Activated gamma-delta T cell treated with Interleukin-2 at 50 U/mL for 16 hours (primary cell): ENCODE results near the gene ZNF578.
"Not testable (repeated sequence)": the region's sequence is repeated elsewhere in the genome, so short reads cannot be mapped to it uniquely, and the experiment has no call there.

Experiments used
- DNase-seq: peaks from one replicate; pipeline ENCODE4 v3.0.0-alpha.2; 2020

Gene ZNF578

DNA sequence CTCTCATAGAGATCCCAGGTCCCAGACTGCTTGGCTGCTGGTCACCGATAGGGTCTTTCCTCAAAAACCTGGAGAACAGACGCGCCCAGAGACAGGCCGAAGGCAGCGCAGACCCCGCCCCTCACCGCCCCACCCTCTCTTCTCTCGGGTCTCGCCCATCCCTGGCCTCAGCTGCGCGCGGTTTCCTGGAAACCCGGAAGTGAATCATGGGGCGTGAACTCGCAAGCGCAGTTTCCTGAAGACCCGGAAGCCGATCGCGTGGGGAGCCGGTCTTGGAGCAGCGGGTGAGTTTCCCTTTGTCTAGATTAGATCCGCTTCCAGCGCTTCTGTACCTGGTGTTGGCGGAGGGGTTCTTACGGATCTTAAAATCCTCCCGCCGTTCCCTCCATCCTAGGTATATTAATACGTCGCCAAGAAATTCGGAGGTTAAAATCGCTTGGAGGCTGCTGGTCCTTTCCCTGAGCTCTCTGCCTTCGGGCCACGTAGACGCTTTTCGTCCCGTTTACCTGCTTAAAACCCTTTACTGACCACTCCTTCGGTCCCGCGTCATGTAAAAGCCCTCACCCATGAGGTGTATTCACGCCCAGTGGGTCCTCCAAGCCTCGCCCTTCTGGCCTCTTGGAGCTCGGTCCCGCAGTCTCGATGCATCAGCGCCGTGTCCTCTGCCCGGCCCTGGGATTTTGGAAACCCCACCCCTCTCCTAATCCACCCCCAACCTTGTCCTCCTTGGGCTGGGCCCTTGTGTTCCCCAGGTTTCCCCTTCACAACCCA lies at the start of gene ZNF578:
ZNF578 (plus strand) TSS at position 230 of the 771 bp plus-strand sequence. CDS start 48,293 bp downstream, outside the sequence.
- DNase-seq: peak; percentile 60

DNA sequence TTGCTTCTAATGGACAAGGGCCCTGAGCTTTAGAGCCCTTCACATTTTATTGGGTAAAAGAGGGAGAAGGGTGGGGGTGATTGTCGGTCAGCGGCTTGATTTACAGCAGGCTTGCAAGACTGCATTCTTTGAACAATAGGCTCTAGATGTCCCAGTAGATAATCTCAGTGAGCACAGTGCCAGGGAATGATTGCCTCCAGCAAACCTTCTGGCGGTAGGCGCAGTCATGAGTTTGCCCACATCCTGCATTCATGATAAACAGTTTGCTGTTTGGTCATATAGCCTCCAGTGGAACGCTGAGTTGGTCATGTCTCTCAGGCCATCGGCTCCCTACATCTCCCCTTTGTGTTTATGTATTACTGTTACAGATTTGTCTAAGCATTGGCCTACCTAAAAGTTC lies 43.1 kb upstream of the ZNF578 start:
- no peak for DNase-seq

DNA sequence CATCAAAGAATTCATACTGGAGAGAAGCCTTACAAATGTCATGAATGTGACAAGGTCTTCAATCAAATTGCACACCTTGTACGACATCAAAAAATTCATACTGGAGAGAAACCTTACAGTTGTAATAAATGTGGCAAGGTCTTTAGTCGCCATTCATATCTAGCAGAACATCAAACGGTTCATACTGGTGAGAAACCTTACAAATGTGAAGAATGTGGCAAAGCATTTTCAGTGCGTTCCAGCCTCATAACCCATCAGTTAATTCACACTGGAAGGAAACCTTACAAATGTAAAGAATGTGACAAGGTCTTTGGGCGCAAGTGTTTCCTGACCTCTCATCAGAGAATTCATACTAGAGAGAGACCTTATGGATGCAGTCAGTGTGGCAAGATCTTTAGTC lies 37.6 kb upstream of the ZNF578 start:
- DNase-seq: no peak

DNA sequence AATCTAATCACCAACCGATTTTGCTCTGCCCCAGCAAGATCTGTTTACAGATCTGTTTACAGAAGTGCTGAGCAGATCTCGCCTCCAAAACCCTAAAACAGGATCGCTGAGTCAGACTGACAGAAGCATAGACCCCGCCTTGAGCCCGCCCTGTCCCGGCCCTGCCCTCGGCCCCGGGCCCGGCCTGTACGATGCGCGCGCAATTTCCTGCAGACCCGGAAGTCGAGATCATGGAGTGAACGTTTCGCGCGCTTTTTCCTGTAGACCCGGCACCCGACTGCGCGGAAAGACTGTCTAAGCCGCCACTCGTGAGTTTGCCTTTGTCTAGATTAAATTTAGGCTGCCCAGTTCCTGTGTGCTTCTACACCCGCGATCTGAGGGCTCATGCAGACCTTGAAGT lies 24.4 kb upstream of the ZNF578 start, which contains the start of gene ZNF534:
ZNF534 (plus strand) TSS at position 212 of the 400 bp plus-strand sequence. CDS start 2,327 bp downstream, outside the sequence.
- no peak for DNase-seq

DNA sequence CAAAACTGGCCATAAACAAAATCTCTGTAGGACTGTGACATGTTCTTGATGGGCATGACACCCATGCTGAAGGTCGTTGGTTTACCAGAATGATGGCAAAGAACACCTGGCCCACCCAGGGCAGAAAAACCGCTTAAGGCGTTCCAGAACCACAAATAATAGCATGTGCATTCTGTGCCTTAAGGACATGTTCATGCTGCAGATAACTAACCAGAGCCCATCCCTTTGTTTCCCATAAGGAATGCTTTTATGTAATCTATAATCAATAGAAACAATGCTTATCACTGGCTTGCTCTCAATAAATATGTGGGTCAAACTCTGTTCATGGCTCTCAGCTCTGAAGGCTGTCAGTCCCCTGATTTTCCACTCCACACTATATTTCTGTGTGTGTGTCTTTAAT lies 11.2 kb upstream of the ZNF578 start:
- no peak for DNase-seq

DNA sequence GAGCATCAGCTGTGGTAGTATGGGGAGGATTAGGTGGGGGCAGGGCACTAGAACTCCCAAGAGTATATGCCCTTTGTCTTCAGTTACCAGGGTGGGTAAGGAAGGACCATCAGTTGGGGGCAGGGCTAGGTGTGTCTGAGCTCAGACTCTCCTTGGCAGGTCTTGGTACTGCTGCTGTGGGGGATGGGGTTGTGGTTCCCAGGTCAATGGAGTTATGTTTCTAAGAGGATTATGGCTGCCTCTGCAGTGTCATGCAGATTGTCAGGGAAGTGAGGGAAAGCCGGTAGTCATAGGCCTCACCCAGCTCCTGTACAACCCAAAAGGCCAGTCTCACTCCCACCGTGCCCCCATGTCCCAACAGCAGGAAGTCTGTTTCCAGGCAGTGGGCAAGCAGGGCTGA lies 8.8 kb upstream of the ZNF578 start:
- no peak for DNase-seq

GRCh38 chr19:52451241-52451640 lies 2.1 kb upstream of the ZNF578 start:
- DNase-seq: no peak

- DNase-seq: no peak
Observed at GRCh38 chr19:52464798-52465470, 11.6 kb downstream of the ZNF578 start.

GRCh38 chr19:52473655-52474350 lies 20.4 kb downstream of the ZNF578 start:
- DNase-seq: no peak

DNA sequence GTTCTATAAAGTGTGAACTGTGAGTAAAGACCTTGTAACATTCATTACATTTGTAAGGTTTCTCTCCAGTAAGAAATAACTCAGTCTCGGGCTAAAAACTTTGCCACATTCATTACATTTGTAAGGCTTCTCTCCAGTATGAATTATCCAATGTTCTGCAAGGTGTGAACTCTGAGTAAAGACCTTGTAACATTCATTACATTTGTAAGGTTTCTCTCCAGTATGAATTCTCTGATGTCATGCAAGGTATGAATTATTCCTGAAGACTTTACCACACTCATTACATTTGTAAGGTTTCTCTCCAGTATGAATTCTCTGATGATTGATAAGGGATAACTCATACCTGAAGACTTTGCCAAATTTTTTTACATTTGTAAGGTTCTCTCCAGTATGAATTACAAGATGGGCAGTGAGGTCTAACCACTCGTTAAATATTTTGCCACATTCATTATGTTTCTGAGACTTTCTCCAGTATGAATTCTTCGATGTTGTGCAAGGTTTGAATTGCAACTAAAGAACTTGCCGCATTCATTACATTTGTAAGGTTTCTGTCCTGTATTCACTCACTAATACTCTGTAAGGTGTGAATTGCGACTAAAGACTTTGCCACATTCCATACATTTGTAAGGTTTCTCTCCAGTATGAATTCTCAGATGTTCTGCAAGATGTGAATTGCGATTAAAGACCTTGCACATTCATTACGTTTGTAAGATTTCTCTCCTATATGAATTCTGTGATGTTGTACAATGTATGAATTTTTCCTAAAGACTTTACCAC lies 21.2 kb downstream of the ZNF578 start:
- no peak for DNase-seq

- not testable (repeated sequence) for DNase-seq
Observed at GRCh38 chr19:52484111-52484743, 30.9 kb downstream of the ZNF578 start.

DNA sequence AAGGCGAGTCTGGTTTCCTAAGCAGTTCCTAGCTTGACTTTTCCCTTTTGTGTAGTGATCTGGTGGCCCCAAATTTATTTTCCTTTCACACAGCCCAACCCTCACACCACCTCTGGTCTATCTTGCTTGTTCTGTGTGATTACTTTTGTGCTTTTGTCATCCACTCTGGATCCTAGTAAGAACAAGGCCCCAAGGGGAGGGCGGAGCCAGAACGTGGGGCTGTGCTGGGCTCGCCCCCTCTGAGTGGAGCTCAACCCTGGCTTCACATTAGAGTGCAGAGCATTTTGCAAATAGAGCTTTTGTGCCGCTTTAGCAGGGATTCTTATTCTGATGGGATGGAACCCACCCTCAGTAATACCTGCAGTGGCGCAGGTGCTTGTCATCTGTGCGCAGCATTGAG lies 31.7 kb downstream of the ZNF578 start:
- DNase-seq: not testable (repeated sequence)

DNA sequence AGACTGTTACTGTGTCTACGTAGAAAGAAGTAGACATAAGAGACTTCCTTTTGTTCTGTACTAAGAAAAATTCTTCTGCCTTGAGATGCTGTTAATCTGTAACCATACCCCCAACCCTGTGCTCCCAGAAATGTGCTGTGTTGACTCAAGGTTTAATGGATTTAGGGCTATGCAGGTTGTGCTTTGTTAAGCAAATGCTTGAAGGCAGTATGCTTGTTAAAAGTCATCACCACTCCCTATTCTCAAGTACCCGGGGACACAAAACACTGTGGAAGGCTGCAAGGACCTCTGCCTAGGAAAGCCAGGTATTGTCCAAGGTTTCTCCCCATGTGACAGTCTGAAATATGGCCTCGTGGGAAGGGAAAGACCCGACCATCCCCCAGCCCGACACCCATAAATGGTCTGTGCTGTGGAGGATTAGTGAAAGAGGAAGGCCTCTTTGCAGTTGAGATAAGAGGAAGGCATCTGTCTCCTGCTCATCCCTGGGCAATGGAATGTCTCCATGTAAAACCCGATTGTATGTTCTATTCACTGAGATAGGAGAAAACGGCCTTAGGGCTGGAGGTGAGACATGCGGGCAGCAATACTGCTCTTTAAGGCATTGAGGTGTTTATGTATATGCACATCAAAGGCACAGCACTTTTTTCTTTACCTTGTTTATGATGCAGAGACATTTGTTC lies 32.3 kb downstream of the ZNF578 start:
- DNase-seq: not testable (repeated sequence)

- peak; percentile 6 for DNase-seq
Observed at GRCh38 chr19:52492201-52492993, 39.0 kb downstream of the ZNF578 start.

DNA sequence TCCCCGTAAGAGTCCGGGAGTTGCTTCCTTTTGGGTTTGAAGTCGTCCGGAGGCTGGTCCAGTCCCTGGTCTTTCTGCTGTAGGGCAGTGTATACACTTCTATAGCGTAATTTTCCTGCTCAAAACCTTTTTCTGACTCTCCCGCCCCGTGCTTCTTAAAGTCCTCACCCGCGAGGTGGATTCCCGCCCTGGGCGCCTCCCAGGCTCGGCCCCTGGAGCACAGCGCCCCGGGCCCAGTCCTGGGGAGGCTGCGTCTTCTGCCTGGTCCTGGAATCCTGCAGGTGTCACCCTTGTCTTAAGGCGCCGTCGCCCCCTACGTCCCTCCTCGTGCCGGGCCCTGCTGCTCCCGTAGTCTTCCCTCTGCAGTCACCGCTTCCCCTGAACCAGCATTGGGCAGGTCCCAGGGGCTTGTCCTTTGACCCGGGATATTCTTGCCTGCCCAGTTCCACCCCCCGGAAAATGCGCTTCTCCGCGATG lies 39.7 kb downstream of the ZNF578 start:
- DNase-seq: no peak

DNA sequence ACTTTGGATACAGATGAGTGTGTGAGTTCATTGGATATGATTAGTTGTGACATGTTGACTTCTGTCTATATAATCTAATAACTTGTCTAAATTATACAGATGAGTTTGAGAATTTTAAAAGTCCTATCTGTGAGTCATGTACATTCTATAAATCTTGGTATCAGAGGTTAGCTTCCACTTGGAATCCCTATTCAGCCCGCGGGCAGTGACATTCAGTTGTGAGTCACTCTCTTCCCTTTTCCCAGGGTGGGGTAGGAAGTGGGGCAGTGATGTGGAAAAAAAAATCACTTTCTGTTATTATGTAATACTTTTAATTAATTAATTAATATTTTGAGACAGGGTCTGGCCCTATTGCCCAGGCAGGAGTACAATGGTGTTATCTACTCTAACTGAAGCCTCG lies 41.2 kb downstream of the ZNF578 start:
- DNase-seq: no peak

DNA sequence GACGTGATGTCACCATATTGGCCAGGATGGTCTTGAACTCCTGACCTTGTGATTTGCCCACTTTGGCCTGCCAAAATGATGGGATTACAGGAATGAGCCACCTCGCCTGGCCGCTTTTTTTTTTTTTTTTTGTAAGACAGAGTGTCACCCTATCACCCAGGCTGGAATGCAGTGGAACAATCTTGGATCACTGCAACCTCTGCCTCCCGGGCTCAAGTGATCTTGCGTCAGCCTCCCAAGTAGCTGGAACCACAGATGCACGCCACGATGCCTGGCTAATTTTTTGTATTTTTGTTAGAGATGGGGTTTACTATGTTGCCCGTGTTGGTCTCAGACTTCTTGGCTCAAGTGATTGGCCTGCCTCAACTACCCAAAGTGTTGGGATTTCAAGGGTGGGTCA lies 45.2 kb downstream of the ZNF578 start:
- DNase-seq: no peak

GRCh38 chr19:52500474-52500873 lies 47.1 kb downstream of the ZNF578 start:
- DNase-seq: not testable (repeated sequence)

- DNase-seq: not testable (repeated sequence)
Observed at GRCh38 chr19:52500991-52501390, 47.6 kb downstream of the ZNF578 start.

- DNase-seq: no peak
Observed at GRCh38 chr19:52507266-52507665, 53.9 kb downstream of the ZNF578 start.

- DNase-seq: no peak
Observed at GRCh38 chr19:52516191-52516590, 62.8 kb downstream of the ZNF578 start.
